ENCODE data around the gene ATE1.
A peak's percentile ranks its signal among the peaks of the same experiment; 100 is the strongest.

- TF ChIP-seq, protein P1, sequence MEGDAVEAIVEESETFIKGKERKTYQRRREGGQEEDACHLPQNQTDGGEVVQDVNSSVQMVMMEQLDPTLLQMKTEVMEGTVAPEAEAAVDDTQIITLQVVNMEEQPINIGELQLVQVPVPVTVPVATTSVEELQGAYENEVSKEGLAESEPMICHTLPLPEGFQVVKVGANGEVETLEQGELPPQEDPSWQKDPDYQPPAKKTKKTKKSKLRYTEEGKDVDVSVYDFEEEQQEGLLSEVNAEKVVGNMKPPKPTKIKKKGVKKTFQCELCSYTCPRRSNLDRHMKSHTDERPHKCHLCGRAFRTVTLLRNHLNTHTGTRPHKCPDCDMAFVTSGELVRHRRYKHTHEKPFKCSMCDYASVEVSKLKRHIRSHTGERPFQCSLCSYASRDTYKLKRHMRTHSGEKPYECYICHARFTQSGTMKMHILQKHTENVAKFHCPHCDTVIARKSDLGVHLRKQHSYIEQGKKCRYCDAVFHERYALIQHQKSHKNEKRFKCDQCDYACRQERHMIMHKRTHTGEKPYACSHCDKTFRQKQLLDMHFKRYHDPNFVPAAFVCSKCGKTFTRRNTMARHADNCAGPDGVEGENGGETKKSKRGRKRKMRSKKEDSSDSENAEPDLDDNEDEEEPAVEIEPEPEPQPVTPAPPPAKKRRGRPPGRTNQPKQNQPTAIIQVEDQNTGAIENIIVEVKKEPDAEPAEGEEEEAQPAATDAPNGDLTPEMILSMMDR (IDR thresholded peaks at IDR 0.05; ENCODE audit: low read length) = peak; percentile 69
- TF ChIP-seq EZH2 (IDR thresholded peaks at IDR 0.05; ENCODE audit: borderline replicate concordance, low read length) = no peak
Observed at GRCh38 chr10:121696854-121697253, 231.0 kb downstream of the ATE1 start.

All from OCI-LY1 (cell line).